ENCODE measurements around the gene LEPROT.

DNA sequence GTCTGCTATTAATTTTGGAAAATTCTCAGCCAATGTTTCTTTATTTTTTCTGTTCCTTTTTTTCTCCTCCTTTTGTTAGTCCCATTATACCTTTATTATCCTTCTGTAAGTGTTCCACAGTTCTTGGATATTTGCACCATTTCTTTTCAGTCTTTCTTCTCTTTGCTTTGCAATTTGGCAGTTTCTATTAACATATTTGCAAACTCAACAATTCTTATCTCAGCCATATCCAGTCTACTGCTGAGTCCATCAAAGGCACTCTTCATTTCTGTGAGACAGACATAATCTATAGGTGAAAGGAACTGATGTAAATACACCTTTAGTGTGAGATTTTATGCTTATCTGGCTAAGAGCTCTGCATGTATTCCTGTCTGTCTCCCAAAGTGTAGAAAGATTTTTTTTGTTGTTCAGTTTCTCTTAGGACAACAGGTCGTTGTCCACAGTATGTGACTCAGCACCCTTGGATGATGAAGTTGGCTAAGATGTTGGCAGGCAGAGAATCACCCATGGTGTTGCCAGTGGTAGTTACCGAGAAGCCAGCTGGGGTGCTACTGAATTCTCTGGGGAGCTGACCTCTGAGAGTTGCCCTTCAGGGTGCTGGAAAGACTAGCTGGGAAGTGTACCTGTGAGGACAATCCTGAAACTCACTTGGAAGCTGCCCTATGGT lies 38.4 kb downstream of the LEPROT start:
- TF ChIP-seq, protein P1, sequence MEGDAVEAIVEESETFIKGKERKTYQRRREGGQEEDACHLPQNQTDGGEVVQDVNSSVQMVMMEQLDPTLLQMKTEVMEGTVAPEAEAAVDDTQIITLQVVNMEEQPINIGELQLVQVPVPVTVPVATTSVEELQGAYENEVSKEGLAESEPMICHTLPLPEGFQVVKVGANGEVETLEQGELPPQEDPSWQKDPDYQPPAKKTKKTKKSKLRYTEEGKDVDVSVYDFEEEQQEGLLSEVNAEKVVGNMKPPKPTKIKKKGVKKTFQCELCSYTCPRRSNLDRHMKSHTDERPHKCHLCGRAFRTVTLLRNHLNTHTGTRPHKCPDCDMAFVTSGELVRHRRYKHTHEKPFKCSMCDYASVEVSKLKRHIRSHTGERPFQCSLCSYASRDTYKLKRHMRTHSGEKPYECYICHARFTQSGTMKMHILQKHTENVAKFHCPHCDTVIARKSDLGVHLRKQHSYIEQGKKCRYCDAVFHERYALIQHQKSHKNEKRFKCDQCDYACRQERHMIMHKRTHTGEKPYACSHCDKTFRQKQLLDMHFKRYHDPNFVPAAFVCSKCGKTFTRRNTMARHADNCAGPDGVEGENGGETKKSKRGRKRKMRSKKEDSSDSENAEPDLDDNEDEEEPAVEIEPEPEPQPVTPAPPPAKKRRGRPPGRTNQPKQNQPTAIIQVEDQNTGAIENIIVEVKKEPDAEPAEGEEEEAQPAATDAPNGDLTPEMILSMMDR (optimal IDR thresholded peaks at IDR 0.05 in 1 of 3, IDR thresholded peaks at IDR 0.05 in 1 of 3, conservative IDR thresholded peaks at IDR 0.05 in 1 of 3; ENCODE audit: extremely low read depth in 1 of 3, insufficient read depth in 2 of 3, low read length in 3 of 3): no peak
- TF ChIP-seq EZH2 (IDR thresholded peaks at IDR 0.05; ENCODE audit: low read length): no peak
